GM19372 (cell line): ENCODE data around the gene IER5L.
"Not testable (repeated sequence)": the region's sequence is repeated elsewhere in the genome, so short reads cannot be mapped to it uniquely, and the experiment has no call there.

Source experiments
- ATAC-seq: cut with Tn5 transposase; IDR thresholded peaks from one replicate; pipeline ENCODE4 v1.9.1; 2021; ENCODE audit warnings: mild to moderate bottlenecking, low read depth, moderate library complexity; ENCODE audit not compliant: unreplicated experiment

The IER5L gene

GRCh38 chr9:129164246-129164930, 13.7 kb downstream of the IER5L start:
- ATAC-seq: no peak

GRCh38 chr9:129163753-129164152, 14.3 kb downstream of the IER5L start:
- no peak for ATAC-seq

- not testable (repeated sequence) for ATAC-seq
These were observed 14.8 kb downstream of the IER5L start for GRCh38 chr9:129163198-129163670.

GRCh38 chr9:129162497-129163197, 15.4 kb downstream of the IER5L start:
- no peak for ATAC-seq

- ATAC-seq: no peak
These were observed 16.6 kb downstream of the IER5L start for GRCh38 chr9:129161534-129161837.

GRCh38 chr9:129160712-129161533, 17.1 kb downstream of the IER5L start:
- ATAC-seq: no peak

- ATAC-seq: no peak
These were observed 21.9 kb downstream of the IER5L start for GRCh38 chr9:129156163-129156562.

GRCh38 chr9:129154866-129155477, 23.1 kb downstream of the IER5L start:
- ATAC-seq: no peak

GRCh38 chr9:129151469-129151868, 26.6 kb downstream of the IER5L start:
- ATAC-seq: no peak

GRCh38 chr9:129150672-129151211, 27.3 kb downstream of the IER5L start:
- ATAC-seq: no peak

- no peak for ATAC-seq
These were observed 27.9 kb downstream of the IER5L start for GRCh38 chr9:129150122-129150521.

GRCh38 chr9:129149442-129149841, 28.6 kb downstream of the IER5L start:
- no peak for ATAC-seq

GRCh38 chr9:129148463-129149204, 29.4 kb downstream of the IER5L start:
- ATAC-seq: no peak

- no peak for ATAC-seq
These were observed 31.6 kb downstream of the IER5L start for GRCh38 chr9:129146441-129146941.

- no peak for ATAC-seq
These were observed 32.2 kb downstream of the IER5L start for GRCh38 chr9:129145841-129146292.

GRCh38 chr9:129145316-129145715, 32.7 kb downstream of the IER5L start:
- no peak for ATAC-seq

GRCh38 chr9:129143031-129143927, 34.8 kb downstream of the IER5L start:
- no peak for ATAC-seq

- ATAC-seq: no peak
These were observed 35.7 kb downstream of the IER5L start for GRCh38 chr9:129142138-129142935.
